HG03342 (cell line): ENCODE measurements around the gene CNTN1.
"Not testable (repeated sequence)": the region's sequence is repeated elsewhere in the genome, so short reads cannot be mapped to it uniquely, and the experiment has no call there.

Experiments
- ATAC-seq: cut with Tn5 transposase; IDR thresholded peaks from one replicate; pipeline ENCODE4 v1.9.1; 2021; ENCODE audit warnings: mild to moderate bottlenecking, moderate library complexity; ENCODE audit not compliant: unreplicated experiment

The CNTN1 gene

GRCh38 chr12:41019461-41019860 lies 327.2 kb downstream of the CNTN1 start:
- no peak for ATAC-seq

GRCh38 chr12:41023836-41024235 lies 331.6 kb downstream of the CNTN1 start:
- no peak for ATAC-seq

- ATAC-seq, result no peak
Measured at GRCh38 chr12:41026151-41026550, 333.9 kb downstream of the CNTN1 start.

- ATAC-seq, result no peak
Measured at GRCh38 chr12:41032386-41032785, 340.1 kb downstream of the CNTN1 start.

- ATAC-seq, result no peak
Measured at GRCh38 chr12:41034686-41035085, 342.4 kb downstream of the CNTN1 start.

GRCh38 chr12:41039461-41039860 lies 347.2 kb downstream of the CNTN1 start:
- no peak for ATAC-seq

GRCh38 chr12:41045509-41045908 lies 353.3 kb downstream of the CNTN1 start:
- no peak for ATAC-seq

- no peak for ATAC-seq
Measured at GRCh38 chr12:41049033-41049432, 356.8 kb downstream of the CNTN1 start.

GRCh38 chr12:41051954-41052353 lies 359.7 kb downstream of the CNTN1 start:
- no peak for ATAC-seq

GRCh38 chr12:41052441-41052840 lies 360.2 kb downstream of the CNTN1 start:
- ATAC-seq, result no peak

GRCh38 chr12:41053046-41053445 lies 360.8 kb downstream of the CNTN1 start:
- ATAC-seq, result no peak

- ATAC-seq, result no peak
Measured at GRCh38 chr12:41055875-41056577, 363.8 kb downstream of the CNTN1 start.

- no peak for ATAC-seq
Measured at GRCh38 chr12:41058266-41058665, 366.0 kb downstream of the CNTN1 start.

- no peak for ATAC-seq
Measured at GRCh38 chr12:41061192-41061591, 369.0 kb downstream of the CNTN1 start.

GRCh38 chr12:41064411-41064810 lies 372.2 kb downstream of the CNTN1 start:
- no peak for ATAC-seq

- ATAC-seq, result no peak
Measured at GRCh38 chr12:41067941-41068645, 375.9 kb downstream of the CNTN1 start.

- peak; percentile 61 for ATAC-seq
Measured at GRCh38 chr12:41073633-41074472, 381.6 kb downstream of the CNTN1 start.

GRCh38 chr12:41074473-41074769 lies 382.2 kb downstream of the CNTN1 start:
- no peak for ATAC-seq

GRCh38 chr12:41076114-41076513 lies 383.9 kb downstream of the CNTN1 start:
- ATAC-seq, result no peak

GRCh38 chr12:41081241-41081640 lies 389.0 kb downstream of the CNTN1 start:
- ATAC-seq, result not testable (repeated sequence)

- ATAC-seq, result no peak
Measured at GRCh38 chr12:41089438-41089837, 397.2 kb downstream of the CNTN1 start.

GRCh38 chr12:41092115-41092514 lies 399.9 kb downstream of the CNTN1 start:
- ATAC-seq, result no peak
